Bronchial smooth muscle cell (primary cell): ENCODE results near the gene DHRS7B. TPM values are rescaled to one million over a fixed set of nuclear protein-coding genes. Genes with fewer than 3 reads are reported as not detected.

ENCODE experiments used
- total RNA-seq: library from RNA; depleted of rRNA; stranded (reverse); fragments of >200 nt; gene quantifications from 2 replicates; pipeline ENCODE4 v1.2.1, GENCODE V29; 2014

Gene DHRS7B
- total RNA-seq = 20.8 and 22.1 TPM in 2 replicates

GRCh38 chr17:21126645-21127508 lies at the start of gene DHRS7B:
Gene DHRS7B, plus strand, starts transcription at chr17:21126964. Its CDS starts 8 bp downstream, at chr17:21126972.

GRCh38 chr17:21214015-21214776 lies 87.4 kb downstream of the DHRS7B start, which contains the start of gene TMEM11:
Gene TMEM11, minus strand, starts transcription at chr17:21214161. Its CDS starts 9 bp downstream, at chr17:21214152.

Other genes starting within 250 kb of the DHRS7B start
- gene USP22, start 84.0 kb upstream of the DHRS7B start, total RNA-seq = 189 and 195 TPM in 2 replicates
- 12.6 and 14.8 TPM in 2 replicates for gene TMEM11, start 87.2 kb downstream of the DHRS7B start, total RNA-seq
- 2.4 and 2.5 TPM in 2 replicates for gene NATD1, start 126.4 kb downstream of the DHRS7B start, total RNA-seq
- gene MAP2K3, start 157.7 kb downstream of the DHRS7B start, total RNA-seq = 6.8 and 13.6 TPM in 2 replicates
- gene KCNJ12, start 249.4 kb downstream of the DHRS7B start, total RNA-seq = 0.32 and 1.5 TPM in 2 replicates